Measurements from ENCODE around the gene DDX1.
"Not testable (repeated sequence)": the region's sequence is repeated elsewhere in the genome, so short reads cannot be mapped to it uniquely, and the experiment has no call there.

The DDX1 gene

GRCh38 chr2:15616850-15617777 lies 25.4 kb downstream of the DDX1 start:
- DNase-seq (ENCODE audit: low read depth), result no peak

DNA sequence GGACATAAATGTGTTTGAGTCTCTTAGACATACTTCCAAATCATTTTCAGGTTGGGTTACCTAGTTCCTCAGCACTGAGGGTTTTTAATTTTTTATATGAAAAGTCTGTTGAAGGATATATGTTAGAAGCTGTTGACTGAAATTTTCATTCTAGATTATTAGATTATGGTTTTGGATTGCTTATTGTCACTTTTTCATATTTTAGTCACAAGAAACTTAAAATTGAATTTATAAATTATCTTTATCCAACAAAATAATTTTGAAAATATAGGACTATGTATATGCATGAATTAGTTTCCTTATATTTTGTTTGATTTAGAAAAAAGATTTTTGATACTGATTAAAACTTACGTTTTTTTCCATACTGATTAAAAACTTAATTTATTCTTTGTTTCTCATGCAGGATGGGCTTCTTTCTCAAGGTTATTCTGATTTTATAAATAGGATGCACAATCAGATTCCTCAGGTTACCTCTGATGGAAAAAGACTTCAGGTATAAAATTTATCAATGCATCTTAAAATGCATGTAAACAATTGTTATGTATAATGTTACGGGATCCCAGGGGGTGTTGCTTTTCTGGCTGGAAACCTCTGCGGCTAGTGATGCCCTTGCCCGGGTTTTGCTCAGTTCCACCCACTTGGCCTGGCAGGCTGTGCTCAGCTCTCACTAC lies 26.2 kb downstream of the DDX1 start:
- no peak for DNase-seq (ENCODE audit: low read depth)

DNA sequence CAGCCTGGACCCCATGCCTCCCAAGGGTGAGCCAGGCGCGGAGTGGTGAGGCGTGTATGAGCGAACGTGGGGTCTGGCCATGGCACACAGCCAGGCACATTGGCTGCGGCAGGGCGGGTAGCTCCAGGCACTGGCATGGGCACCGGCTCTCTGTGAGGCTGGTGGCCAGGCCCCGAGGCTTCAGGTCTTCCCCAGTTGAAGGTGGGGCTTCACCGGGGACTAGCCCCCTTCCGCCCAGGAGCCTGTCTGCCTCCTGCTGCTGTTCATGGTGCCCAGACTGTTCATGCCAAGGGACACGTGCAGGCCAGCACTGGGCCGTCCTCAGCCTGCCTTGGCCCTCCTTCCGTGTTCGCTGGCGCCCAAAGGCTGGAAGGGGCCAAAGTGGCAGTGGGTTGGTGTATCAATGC lies 26.8 kb downstream of the DDX1 start:
- DNase-seq (ENCODE audit: low read depth), result no peak

GRCh38 chr2:15619076-15619475 lies 27.4 kb downstream of the DDX1 start:
- DNase-seq (ENCODE audit: low read depth), result no peak

DNA sequence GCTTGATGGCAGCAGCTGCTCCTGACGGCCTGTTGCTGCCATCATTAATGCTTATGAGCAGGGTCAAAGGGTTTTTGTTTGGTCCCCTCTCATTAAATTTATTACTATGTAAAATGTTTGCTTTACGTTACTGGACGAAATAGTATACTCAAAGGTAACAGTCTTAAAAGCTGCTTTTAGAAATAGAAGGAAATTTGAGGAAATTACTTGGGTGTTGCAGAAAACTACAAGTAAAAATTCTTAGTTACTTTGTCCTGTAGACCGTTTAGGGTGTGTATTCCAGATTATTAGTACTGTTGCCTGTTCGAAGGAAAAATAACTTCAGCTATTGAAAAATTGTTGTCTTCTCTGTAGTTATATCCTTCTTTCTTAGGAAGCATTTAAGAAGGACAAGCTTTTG lies 27.8 kb downstream of the DDX1 start:
- DNase-seq (ENCODE audit: low read depth), result no peak

GRCh38 chr2:15619938-15620337 lies 28.3 kb downstream of the DDX1 start:
- no peak for DNase-seq (ENCODE audit: low read depth)

DNA sequence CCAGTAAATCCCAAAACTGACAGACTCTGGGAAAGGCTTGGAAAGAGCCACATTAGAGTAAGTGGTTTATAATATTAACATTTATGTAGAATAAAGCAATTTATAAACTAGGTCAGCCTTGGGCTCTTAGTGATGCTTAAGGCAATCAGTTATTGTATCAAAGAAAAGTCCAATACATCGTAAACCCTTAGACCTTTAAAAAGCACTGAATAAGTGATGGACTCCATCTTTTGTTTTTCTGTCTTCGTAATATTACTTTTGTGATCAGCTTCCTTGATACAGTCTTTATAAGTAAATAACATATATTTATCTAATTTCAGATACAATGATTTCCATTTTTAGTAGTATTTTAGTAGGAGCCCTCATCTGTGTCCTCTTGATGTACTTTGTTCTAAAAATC lies 28.7 kb downstream of the DDX1 start:
- no peak for DNase-seq (ENCODE audit: low read depth)

- DNase-seq (ENCODE audit: low read depth), result no peak
These were observed 29.3 kb downstream of the DDX1 start for GRCh38 chr2:15620857-15621471.

DNA sequence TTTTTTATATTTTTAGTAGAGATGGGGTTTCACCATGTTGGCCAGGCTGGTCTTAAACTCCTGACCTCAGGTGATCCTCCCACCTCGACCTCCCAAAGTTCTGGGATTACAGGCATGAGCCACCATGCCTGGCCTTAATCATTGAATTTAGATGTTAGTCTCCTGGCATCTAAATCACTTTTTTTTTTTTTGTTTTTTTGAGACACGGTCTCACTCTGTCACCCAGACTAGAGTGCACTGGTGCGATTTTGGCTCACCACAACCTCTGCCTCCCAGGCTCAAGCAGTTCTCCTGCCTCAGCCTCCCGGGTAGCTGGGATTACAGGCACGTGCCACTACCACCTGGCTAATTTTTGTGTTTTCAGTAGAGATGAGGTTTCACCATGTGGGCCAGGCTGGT lies 29.8 kb downstream of the DDX1 start:
- not testable (repeated sequence) for DNase-seq (ENCODE audit: low read depth)

GRCh38 chr2:15622214-15622613 lies 30.5 kb downstream of the DDX1 start:
- DNase-seq (ENCODE audit: low read depth), result no peak

- no peak for DNase-seq (ENCODE audit: low read depth)
These were observed 31.2 kb downstream of the DDX1 start for GRCh38 chr2:15622614-15623480.

DNA sequence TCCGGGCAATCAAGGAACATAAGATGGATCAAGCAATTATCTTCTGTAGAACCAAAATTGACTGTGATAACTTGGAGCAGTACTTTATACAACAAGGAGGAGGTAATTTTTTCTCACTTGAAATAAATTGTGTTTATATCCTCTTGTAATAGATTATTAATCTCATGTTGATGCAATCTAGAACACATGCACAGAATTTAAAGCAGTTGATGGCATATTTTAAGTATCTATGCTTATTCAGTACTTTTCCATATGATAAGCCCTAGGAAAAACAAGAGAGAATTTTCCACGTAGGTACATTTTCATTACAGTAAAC lies 31.8 kb downstream of the DDX1 start:
- no peak for DNase-seq (ENCODE audit: low read depth)

DNA sequence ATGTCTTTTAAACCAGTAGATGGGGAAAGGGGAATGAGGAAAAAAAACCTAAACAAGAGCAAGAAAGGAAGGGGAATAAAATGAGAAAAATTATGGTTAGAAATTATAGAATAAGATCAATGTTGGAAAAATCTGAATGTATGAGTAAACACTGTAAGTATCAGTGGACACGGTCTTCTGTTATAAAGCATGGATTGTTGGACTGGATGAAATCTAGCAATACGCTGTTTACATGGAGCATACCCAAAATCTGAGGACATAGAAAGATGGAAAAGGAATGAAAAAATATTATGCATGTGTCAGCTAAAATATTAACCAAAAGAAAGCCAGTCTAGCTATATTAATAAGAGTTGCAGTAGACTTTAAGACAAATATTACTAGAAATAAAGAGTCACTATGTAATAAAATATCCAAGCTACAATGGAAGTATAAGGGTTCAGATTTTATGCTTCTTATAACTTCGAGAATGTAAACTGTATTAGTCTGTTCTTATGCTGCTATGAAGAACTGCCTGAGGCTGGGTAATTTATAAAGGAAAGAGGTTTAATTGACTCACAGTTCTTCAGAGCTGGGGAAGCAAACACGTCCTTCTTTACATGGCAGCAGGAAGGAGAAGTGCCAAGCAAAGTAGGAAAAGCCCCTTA lies 32.4 kb downstream of the DDX1 start:
- no peak for DNase-seq (ENCODE audit: low read depth)

DNA sequence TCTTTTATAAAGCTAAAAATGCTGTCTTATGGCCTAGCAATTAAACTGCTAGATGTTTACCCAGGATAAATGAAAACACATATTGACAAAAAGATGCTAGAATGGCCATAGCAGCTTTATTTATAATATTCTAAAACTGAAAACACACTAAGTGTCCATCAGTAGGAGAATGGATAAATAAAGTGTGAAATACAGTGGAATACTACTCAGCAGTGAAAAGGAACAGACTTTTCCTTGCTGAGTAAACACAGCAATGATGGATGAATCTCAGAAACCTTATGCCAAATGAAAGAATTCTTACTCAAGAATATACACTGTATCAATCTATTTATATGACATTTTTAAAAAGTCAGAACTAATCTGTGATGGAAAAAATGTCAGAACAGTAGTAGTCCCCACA lies 33.2 kb downstream of the DDX1 start:
- no peak for DNase-seq (ENCODE audit: low read depth)

- DNase-seq (ENCODE audit: low read depth), result no peak
These were observed 33.8 kb downstream of the DDX1 start for GRCh38 chr2:15625344-15626036.

DNA sequence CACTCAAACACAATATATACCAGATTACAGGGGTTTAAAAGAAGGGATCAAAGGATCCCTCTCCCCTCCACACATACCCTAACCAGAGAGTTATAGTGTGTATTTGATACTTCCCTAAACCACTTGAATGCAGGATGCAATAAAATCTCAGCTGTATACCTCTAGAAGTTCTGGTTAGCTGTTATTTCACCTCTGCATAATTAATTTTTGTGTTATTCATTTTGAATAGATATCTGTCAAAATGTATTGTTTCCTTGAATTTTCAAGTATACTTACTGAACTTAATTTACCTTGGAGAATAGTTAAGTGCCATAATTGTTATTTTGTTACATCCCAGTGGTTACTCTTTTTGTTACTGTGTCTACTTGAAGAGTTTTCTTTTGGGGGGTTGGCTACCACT lies 34.5 kb downstream of the DDX1 start:
- no peak for DNase-seq (ENCODE audit: low read depth)

DNA sequence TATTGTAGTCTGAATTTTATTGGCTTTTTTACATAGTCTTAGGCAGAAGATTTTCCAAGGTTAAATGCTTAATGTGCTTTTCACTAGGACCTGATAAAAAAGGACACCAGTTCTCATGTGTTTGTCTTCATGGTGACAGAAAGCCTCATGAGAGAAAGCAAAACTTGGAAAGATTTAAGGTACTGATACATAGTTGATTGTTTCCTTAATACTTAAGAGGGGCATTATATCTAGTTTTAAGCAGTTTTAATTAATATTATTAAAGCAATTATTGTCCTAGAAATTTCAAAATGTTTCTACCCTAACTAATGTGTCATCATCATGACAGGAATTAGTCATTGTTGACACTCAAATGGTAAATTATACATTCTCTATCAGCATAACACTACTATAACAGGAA lies 35.3 kb downstream of the DDX1 start:
- no peak for DNase-seq (ENCODE audit: low read depth)

DNA sequence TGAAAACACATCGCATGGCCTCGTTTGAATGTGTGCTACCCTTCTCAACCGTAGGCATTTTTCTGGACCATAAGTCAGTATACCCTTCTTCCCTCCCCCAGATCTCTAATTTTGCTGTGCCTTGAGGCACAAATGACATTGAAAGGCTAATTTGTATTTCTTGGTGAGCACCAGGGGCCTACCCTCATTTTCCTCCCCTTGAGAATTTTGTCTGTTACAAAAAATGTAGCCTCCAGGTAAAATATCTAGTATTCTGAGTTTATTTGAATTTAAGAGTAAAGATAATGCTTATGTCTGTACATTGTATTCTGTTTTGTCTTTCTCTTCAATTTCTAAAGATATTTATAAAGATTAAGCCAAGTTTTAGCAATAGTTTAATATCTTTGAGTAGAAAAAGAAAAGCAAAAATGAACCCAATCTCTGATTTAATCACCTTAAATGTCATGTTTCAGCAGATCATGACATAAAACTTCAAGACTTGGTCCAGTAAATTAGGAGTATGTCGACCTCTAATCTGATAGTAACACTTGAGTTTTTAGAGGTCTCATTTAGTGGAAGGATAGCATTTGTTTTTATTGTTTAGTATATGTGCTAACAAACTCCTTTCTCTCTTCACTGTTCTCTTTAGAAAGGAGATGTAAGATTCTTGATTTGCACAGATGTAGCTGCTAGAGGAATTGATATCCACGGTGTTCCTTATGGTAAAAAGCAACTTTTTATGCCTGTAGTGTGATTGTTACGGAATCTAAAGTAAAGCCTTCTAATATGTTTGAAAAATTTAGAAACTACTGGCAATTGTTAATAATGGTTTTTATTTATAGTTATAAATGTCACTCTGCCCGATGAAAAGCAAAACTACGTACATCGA lies 36.4 kb downstream of the DDX1 start:
- DNase-seq (ENCODE audit: low read depth), result no peak

- no peak for DNase-seq (ENCODE audit: low read depth)
These were observed 37.5 kb downstream of the DDX1 start for GRCh38 chr2:15628899-15629855.

Data from non-pigmented ciliary epithelial cell (primary cell).